HepG2 (cell line): ENCODE results near the gene SLC12A2. TPM values are rescaled to one million over a fixed set of nuclear protein-coding genes. Genes with fewer than 3 reads are reported as not detected.

Source experiments
- ATAC-seq: fragments of 200-7000 bp; cut with Tn5 transposase; 3 replicates; pipeline ENCODE4 v1.9.1; 2020; ENCODE audit warnings: mild to moderate bottlenecking, moderate library complexity
- BruUV-seq: library from RNA; stranded (reverse); fragments of 400-500 nt; replicated peaks from 2 replicates; lab custom pipeline; 2021; lab: Mats Ljungman, UMichigan
- CTCF ChIA-PET: fragments of 300-600 bp; formaldehyde crosslinking; extraction: SDS; loops from one replicate; lab custom pipeline; 2021; ENCODE audit warnings: low total read pairs, inconsistent platforms, low intra/inter-chr PET ratio; lab: Yijun Ruan, JAX
- POLR2A ChIA-PET: fragments of 350-600 bp; sonication (Branson Sonifier 250); formaldehyde crosslinking; loops from one replicate; lab custom pipeline; 2020; ENCODE audit warnings: antibody characterized with exemption, inconsistent platforms; lab: Yijun Ruan, JAX
- DNase-seq: peaks from one replicate; pipeline ENCODE4 v3.0.0-alpha.2; 2015; ENCODE audit warnings: low spot score
- FAIRE-seq: peaks from 3 replicates; lab custom pipeline; 2011; peaks lifted over from hg19 to GRCh38; lab: Jason Lieb, UNC
- H2AFZ ChIP-seq: one replicate; pipeline ENCODE4 v1.6.1; 2011; ENCODE audit warnings: low read length, inconsistent platforms
- H3K27ac ChIP-seq: fragments of 300-600 bp; 3 replicates; pipeline ENCODE4 v1.8.0; 2011; ENCODE audit warnings: mixed run types, mild to moderate bottlenecking, mixed read lengths, low read length, inconsistent platforms; ENCODE audit not compliant: insufficient read depth; ENCODE audit errors: extremely low read length
- H3K27me3 ChIP-seq, 2 experiments: fragments of 200-600 bp in 1 of 2; 2 replicates in 1 of 2; 3 replicates in 1 of 2; pipeline versions ENCODE4 v1.6.0 to v1.8.0; 2011; ENCODE audit warnings: low read length in 2 of 2, mild to moderate bottlenecking in 2 of 2, moderate library complexity in 2 of 2, inconsistent platforms in 1 of 2; ENCODE audit not compliant: insufficient read depth in 2 of 2, control insufficient read depth in 1 of 2
- H3K36me3 ChIP-seq, 2 experiments: fragments of 200-600 bp in 1 of 2; replicated peaks in 1 of 2; 2 replicates in 1 of 2; 3 replicates in 1 of 2; pipeline versions ENCODE4 v1.5.1 to v1.8.0; 2011; ENCODE audit warnings: low read length in 2 of 2, inconsistent platforms in 1 of 2; ENCODE audit not compliant: insufficient read depth in 2 of 2, control insufficient read depth in 1 of 2
- H3K4me1 ChIP-seq: 2 replicates; pipeline ENCODE4 v1.5.1; 2012; ENCODE audit warnings: low read length, inconsistent platforms; ENCODE audit not compliant: insufficient read depth
- H3K4me2 ChIP-seq: 2 replicates; pipeline ENCODE4 v1.6.0; 2011; ENCODE audit warnings: low read depth, low read length, inconsistent platforms
- H3K4me3 ChIP-seq, 3 experiments: fragments of 200-600 bp in 1 of 3; sonication (generic), shearing (Covaris generic) in 1 of 3; replicated peaks in 1 of 3; 2 replicates each; pipeline ENCODE4 v1.5.1; 2011 to 2016; ENCODE audit warnings: low read length in 3 of 3, inconsistent platforms in 2 of 3, low read depth in 2 of 3, mild to moderate bottlenecking in 2 of 3, control low read depth in 1 of 3, mixed read lengths in 1 of 3; ENCODE audit not compliant: insufficient read depth in 1 of 3
- H3K79me2 ChIP-seq: one replicate; pipeline ENCODE4 v1.6.1; 2011; ENCODE audit warnings: low read length, inconsistent platforms; ENCODE audit not compliant: insufficient read depth
- H3K9ac ChIP-seq: 2 replicates; pipeline ENCODE4 v1.6.0; 2011; ENCODE audit warnings: mild to moderate bottlenecking, low read depth, low read length, inconsistent platforms; ENCODE audit not compliant: insufficient read depth
- H3K9me3 ChIP-seq: 2 replicates; pipeline ENCODE4 v1.5.1; 2012; ENCODE audit warnings: mild to moderate bottlenecking, low read length
- H4K20me1 ChIP-seq: 2 replicates; pipeline ENCODE4 v1.6.0; 2011; ENCODE audit warnings: inconsistent platforms, mild to moderate bottlenecking, low read length, moderate library complexity; ENCODE audit not compliant: insufficient read depth
- BHLHE40 ChIP-seq: IDR thresholded peaks from 2 replicates; pipeline ENCODE4 v1.6.1; 2011; ENCODE audit warnings: low read length, improper control_type of control experiment
- FOXK1 ChIP-seq: sonication (generic); formaldehyde crosslinking; IDR thresholded peaks from 2 replicates; pipeline ENCODE4 v1.4.0; 2020; ENCODE audit warnings: low read depth, missing genetic modification reagents, borderline replicate concordance
- JUNB ChIP-seq: sonication (generic); formaldehyde crosslinking; IDR thresholded peaks from 2 replicates; pipeline ENCODE4 v1.8.0; 2022; ENCODE audit warnings: missing genetic modification reagents, mild to moderate bottlenecking, borderline replicate concordance
- SNRNP70 ChIP-seq: fragments of 200-400 bp; formaldehyde crosslinking; IDR thresholded peaks from 2 replicates; pipeline ENCODE4 v1.6.1; 2017; ENCODE audit warnings: mild to moderate bottlenecking, low read depth, low read length, moderate library complexity
- YEATS4 ChIP-seq: sonication (generic); formaldehyde crosslinking; IDR thresholded peaks from 2 replicates; pipeline ENCODE4 v1.4.0; 2020; ENCODE audit warnings: missing genetic modification reagents, borderline replicate concordance
- ZNF446 ChIP-seq: sonication (generic); formaldehyde crosslinking; IDR thresholded peaks from 2 replicates; pipeline ENCODE4 v1.5.0; 2020; ENCODE audit warnings: mild to moderate bottlenecking, missing genetic modification reagents
- ZNF501 ChIP-seq: sonication (generic); formaldehyde crosslinking; IDR thresholded peaks from 2 replicates; pipeline ENCODE4 v1.5.1; 2020; ENCODE audit warnings: mild to moderate bottlenecking, moderate library complexity, missing genetic modification reagents
- ZNF550 ChIP-seq: sonication (generic); formaldehyde crosslinking; IDR thresholded peaks from 2 replicates; pipeline ENCODE4 v1.4.0; 2020; ENCODE audit warnings: mild to moderate bottlenecking, missing genetic modification reagents, borderline replicate concordance
- ZNF556 ChIP-seq: sonication (generic); formaldehyde crosslinking; IDR thresholded peaks from 2 replicates; pipeline ENCODE4 v1.4.0; 2020; ENCODE audit warnings: mild to moderate bottlenecking, missing genetic modification reagents, borderline replicate concordance
- WGBS: methylation state at CpG from one replicate; pipeline ENCODE4 v1.1.6; 2017; ENCODE audit warnings: low lambda C conversion rate; 5-methylcytosine and 5-hydroxymethylcytosine counted together
- in situ Hi-C: cut with HindIII; loops from 2 replicates; pipeline ENCODE4 v1.10.0; 2017; ENCODE audit warnings: low pct_unique_long_range_greater_than_20kb; ENCODE audit not compliant: extremely low pct_ligation_motif_present
- intact Hi-C: fragments of 100-400 bp; cut with micrococcal nuclease; formaldehyde crosslinking; loops from one replicate; pipeline ENCODE4 v1.10.0; 2022; ENCODE audit not compliant: unreplicated experiment
- polyA plus RNA-seq, 8 experiments: library from polyadenylated mRNA; depleted of rRNA in 3 of 8; stranded (reverse) in 7 of 8; unstranded in 1 of 8; fragments of >200 nt; fragmentation: Illumina TruSeq in 4 of 8; extraction: Trizol in 4 of 8; gene quantifications; 2 replicates each; pipeline versions ENCODE4 v1.2.1 to v1.2.3, GENCODE V29; 2011 to 2016; ENCODE audit warnings: low read depth in 4 of 8, missing spikeins in 1 of 8, mixed read lengths in 1 of 8; ENCODE audit not compliant: insufficient read depth in 1 of 8
- total RNA-seq, 5 experiments: library from RNA; depleted of rRNA; stranded (reverse); fragments of >200 nt; fragmentation: Illumina TruSeq; extraction: Trizol; gene quantifications; 2 replicates each; pipeline ENCODE4 v1.2.3, GENCODE V29; 2016; ENCODE audit warnings: low read depth in 1 of 5
- TF ChIP-seq, protein P1 (sequence below): sonication (generic); formaldehyde crosslinking; IDR thresholded peaks from 2 replicates; pipeline ENCODE4 v1.8.0; 2022; ENCODE audit warnings: mild to moderate bottlenecking, missing genetic modification reagents, moderate library complexity
- TF ChIP-seq, protein P2 (sequence below): IDR thresholded peaks from 2 replicates; pipeline ENCODE4 v1.6.1; 2012; ENCODE audit warnings: inconsistent platforms
- TF ChIP-seq, protein P3 (sequence below): sonication (generic); formaldehyde crosslinking; IDR thresholded peaks from 2 replicates; pipeline ENCODE4 v1.8.1; 2023; ENCODE audit warnings: mild to moderate bottlenecking, missing genetic modification reagents, borderline replicate concordance

Gene SLC12A2
- total and polyA plus RNA-seq, 2 of the 13 experiments (the other 11 are each of a cell fraction or from before 2014, with no cell fraction given): 4.0 to 9.7 TPM

DNA sequence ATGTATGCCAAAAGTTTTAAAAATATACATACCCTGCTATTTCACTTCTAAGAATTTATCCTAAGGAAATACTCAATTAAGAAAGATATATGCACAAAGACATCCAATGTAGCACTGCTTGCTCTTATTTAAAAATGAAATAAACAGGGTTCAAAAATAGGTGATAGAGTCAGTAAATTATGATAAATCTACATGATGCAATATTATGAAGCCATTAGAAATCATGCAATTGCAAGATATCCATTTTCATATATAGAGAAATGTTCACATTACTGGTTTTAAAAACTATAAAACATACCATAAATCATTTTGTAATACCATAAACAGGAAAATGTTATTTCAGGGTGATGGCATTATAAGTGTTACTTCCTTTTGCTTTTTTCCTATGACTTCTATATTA lies 8.6 kb upstream of the SLC12A2 start:
- FAIRE-seq (no peak), ATAC-seq (no peak)
- POLR2A ChIA-PET: no interaction called here

DNA sequence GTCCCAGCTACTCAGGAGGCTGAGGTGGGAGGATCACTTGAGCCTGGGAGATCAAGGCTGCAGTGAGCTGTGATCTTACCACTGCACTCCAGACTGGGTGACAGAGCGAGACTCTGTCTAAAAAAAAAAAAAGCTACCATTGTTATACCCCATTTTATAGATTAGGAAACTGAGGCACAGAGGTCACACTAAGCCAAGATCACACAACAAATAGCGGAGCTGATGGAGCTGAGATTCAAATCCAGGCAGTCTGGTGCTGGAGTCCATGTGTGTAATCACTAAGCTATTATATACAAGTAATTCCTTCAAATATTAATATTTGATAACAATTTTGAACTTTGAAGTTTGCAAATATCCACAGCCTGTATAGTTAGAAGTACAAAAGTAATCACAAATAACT lies 6.0 kb upstream of the SLC12A2 start:
- in situ Hi-C loops: loop anchor here (25.0 kb wide), 1 partner anchor 190 kb away; no protein-coding TSS in a partner anchor
- FAIRE-seq (no peak), DNase-seq (no peak), ATAC-seq (no peak)
- Histone ChIP-seq H2AFZ (no peak overlapping the region), H3K4me1 (peaks cover 15% of the 10 kb centered on the region), H3K9ac (no peak overlapping the region), H3K4me2 (no peak overlapping the region), H3K4me3 (no peak overlapping the region), H3K27me3 (peaks cover 0 to 3% of the 10 kb centered on the region in 2 experiments; a peak in 1 of 5 replicates), H4K20me1 (no peaks in the 10 kb centered on the region), H3K27ac (no peak overlapping the region), H3K9me3 (no peaks in the 10 kb centered on the region), H3K36me3 (no peaks in the 10 kb centered on the region), H3K79me2 (no peaks in the 10 kb centered on the region)
- ChIA-PET POLR2A (no interaction called here), CTCF (no interaction called here)
- TF ChIP-seq, protein P1, sequence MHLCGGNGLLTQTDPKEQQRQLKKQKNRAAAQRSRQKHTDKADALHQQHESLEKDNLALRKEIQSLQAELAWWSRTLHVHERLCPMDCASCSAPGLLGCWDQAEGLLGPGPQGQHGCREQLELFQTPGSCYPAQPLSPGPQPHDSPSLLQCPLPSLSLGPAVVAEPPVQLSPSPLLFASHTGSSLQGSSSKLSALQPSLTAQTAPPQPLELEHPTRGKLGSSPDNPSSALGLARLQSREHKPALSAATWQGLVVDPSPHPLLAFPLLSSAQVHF (CRISPR knock-in tag): no peak
- TF ChIP-seq ZNF556 (CRISPR knock-in tag): no peak
- TF ChIP-seq JUNB: no peak
- no peak for TF ChIP-seq ZNF501 (CRISPR knock-in tag)
- no peak for TF ChIP-seq FOXK1
- no peak for TF ChIP-seq ZNF446 (CRISPR knock-in tag)
- TF ChIP-seq, protein P2, sequence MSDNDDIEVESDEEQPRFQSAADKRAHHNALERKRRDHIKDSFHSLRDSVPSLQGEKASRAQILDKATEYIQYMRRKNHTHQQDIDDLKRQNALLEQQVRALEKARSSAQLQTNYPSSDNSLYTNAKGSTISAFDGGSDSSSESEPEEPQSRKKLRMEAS: no peak
- BruUV-seq: no TSS peak
- 67% methylated on average over 2 of the region's 2 CpGs for WGBS
- intact Hi-C loops: no loop called here

More for the DNA sequence above, 8.6 kb upstream of the SLC12A2 start:
- Histone ChIP-seq H3K27ac (no peak overlapping the region), H3K36me3 (no peaks in the 10 kb centered on the region), H3K4me1 (no peaks in the 10 kb centered on the region; the same call in 1 of the 2 replicates), H4K20me1 (no peaks in the 10 kb centered on the region), H3K27me3 (no peaks in the 10 kb centered on the region), H3K4me2 (no peak overlapping the region), H3K4me3 (no peak overlapping the region), H3K9ac (no peak overlapping the region), H3K79me2 (no peaks in the 10 kb centered on the region), H2AFZ (no peak overlapping the region), H3K9me3 (no peaks in the 10 kb centered on the region)
- in situ Hi-C loops (loop anchor here (25.0 kb wide), 1 partner anchor 188 kb away; no protein-coding TSS in a partner anchor), intact Hi-C loops (no loop called here)
- CTCF ChIA-PET: no interaction called here
- no TSS peak for BruUV-seq
- no peak for DNase-seq
- TF ChIP-seq, protein P3, sequence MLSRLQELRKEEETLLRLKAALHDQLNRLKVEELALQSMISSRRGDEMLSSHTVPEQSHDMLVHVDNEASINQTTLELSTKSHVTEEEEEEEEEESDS (CRISPR knock-in tag): no peak
- TF ChIP-seq SNRNP70: no peak
- TF ChIP-seq YEATS4 (CRISPR knock-in tag): no peak
- TF ChIP-seq ZNF550: no peak
- no peak for TF ChIP-seq BHLHE40
